Parathyroid adenoma (tissue), 2 donors: ENCODE data around the gene CORO7.
"Not testable (repeated sequence)": the region's sequence is repeated elsewhere in the genome, so short reads cannot be mapped to it uniquely, and the experiment has no call there.

ENCODE experiments used
- H2AFZ ChIP-seq: fragments of 300-600 bp; sonication (generic); one replicate; pipeline ENCODE4 v1.7.0; 2017; ENCODE audit warnings: antibody characterized with exemption, mild to moderate bottlenecking
- H3K27ac ChIP-seq: fragments of 300-600 bp; sonication (generic); one replicate; pipeline ENCODE4 v1.7.0; 2017
- H3K27me3 ChIP-seq: fragments of 300-600 bp; sonication (generic); one replicate; pipeline ENCODE4 v1.7.0; 2017; ENCODE audit warnings: low read length; ENCODE audit not compliant: control insufficient read depth, insufficient read depth
- H3K36me3 ChIP-seq: fragments of 300-600 bp; sonication (generic); one replicate; pipeline ENCODE4 v1.7.0; 2017; ENCODE audit warnings: low read length; ENCODE audit not compliant: control insufficient read depth, insufficient read depth
- H3K4me1 ChIP-seq: fragments of 300-600 bp; sonication (generic); one replicate; pipeline ENCODE4 v1.7.0; 2017; ENCODE audit warnings: control low read depth
- H3K4me2 ChIP-seq: fragments of 300-600 bp; sonication (generic); one replicate; pipeline ENCODE4 v1.7.0; 2017; ENCODE audit warnings: low read length
- H3K4me3 ChIP-seq: fragments of 300-600 bp; sonication (generic); one replicate; pipeline ENCODE4 v1.7.0; 2017; ENCODE audit warnings: low read depth, low read length
- H3K79me2 ChIP-seq: fragments of 300-600 bp; sonication (generic); one replicate; pipeline ENCODE4 v1.7.0; 2017; ENCODE audit warnings: control low read depth
- H3K9ac ChIP-seq: fragments of 300-600 bp; sonication (generic); one replicate; pipeline ENCODE4 v1.7.0; 2017; ENCODE audit warnings: mild to moderate bottlenecking
- H3K9me3 ChIP-seq: fragments of 300-600 bp; sonication (generic); one replicate; pipeline ENCODE4 v1.7.0; 2017; ENCODE audit warnings: low read length; ENCODE audit not compliant: control insufficient read depth
- TF ChIP-seq, protein P1 (sequence below): fragments of 300-600 bp; sonication (generic); IDR thresholded peaks from one replicate; pipeline ENCODE4 v1.7.0; 2017; ENCODE audit warnings: antibody characterized with exemption, mild to moderate bottlenecking
- donor health status: primary hyperparathyroidism.

The CORO7 gene

DNA sequence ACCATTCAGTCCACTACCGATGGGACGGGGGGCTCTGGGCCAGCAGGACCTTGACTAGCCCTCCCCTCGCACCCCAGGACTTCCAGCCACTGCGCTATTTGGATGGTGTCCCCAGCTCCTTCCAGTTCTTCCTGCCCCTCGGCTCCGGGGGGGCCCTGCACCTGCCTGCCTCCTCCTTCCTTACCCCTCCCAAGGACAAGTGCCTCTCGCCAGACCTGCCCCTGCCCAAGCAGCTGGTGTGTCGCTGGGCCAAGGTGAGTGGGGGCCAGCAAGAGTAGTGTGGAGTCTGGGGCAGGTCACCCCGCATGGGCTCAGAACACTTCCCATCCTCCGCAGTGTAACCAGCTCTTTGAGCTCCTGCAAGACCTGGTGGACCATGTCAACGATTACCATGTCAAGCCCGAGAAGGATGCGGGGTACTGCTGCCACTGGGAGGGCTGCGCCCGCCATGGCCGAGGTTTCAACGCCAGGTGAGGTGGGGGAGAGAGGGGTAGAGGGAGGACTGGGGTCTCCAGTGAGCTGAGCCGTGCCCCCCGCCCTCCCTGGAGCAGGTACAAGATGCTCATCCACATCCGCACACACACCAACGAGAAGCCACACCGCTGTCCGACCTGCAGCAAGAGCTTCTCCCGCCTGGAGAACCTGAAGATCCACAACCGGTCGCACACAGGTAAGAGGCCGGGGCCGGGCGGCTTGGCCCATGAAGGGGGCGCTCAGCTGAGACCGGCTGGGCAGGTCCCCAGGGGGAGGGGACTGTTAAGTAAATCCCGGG, 81.5 kb downstream of the CORO7 start:
- peaks cover 24% of the 10 kb centered on the region for H3K79me2 ChIP-seq
- no peak overlapping the region for H2AFZ ChIP-seq
- TF ChIP-seq, protein P1, sequence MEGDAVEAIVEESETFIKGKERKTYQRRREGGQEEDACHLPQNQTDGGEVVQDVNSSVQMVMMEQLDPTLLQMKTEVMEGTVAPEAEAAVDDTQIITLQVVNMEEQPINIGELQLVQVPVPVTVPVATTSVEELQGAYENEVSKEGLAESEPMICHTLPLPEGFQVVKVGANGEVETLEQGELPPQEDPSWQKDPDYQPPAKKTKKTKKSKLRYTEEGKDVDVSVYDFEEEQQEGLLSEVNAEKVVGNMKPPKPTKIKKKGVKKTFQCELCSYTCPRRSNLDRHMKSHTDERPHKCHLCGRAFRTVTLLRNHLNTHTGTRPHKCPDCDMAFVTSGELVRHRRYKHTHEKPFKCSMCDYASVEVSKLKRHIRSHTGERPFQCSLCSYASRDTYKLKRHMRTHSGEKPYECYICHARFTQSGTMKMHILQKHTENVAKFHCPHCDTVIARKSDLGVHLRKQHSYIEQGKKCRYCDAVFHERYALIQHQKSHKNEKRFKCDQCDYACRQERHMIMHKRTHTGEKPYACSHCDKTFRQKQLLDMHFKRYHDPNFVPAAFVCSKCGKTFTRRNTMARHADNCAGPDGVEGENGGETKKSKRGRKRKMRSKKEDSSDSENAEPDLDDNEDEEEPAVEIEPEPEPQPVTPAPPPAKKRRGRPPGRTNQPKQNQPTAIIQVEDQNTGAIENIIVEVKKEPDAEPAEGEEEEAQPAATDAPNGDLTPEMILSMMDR = no peak
- no peak overlapping the region for H3K9ac ChIP-seq
- no peaks in the 10 kb centered on the region for H3K36me3 ChIP-seq
- H3K4me2 ChIP-seq = no peak overlapping the region
- H3K9me3 ChIP-seq = no peaks in the 10 kb centered on the region
- no peaks in the 10 kb centered on the region for H3K27me3 ChIP-seq
- H3K27ac ChIP-seq = no peak overlapping the region
- H3K4me3 ChIP-seq = no peak overlapping the region
- H3K4me1 ChIP-seq = no peaks in the 10 kb centered on the region

DNA sequence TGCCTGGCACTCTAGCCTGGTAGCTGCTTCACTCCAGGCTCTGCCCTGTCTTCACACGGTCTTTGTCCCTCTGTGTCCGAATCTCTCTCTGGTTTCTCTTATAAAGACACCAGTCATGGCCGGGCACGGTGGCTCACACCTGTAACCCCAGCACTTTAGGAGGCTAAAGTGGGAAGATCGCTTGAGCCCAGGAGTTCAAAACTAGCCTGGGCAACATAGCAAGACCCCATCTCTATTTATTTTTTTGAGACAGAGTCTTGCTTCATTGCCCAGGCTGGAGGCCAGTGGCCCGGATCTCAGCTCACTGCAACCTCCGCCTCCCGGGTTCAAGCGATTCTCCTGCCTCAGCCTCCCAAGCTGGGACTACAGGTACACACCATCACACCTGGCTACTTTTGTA, 82.7 kb downstream of the CORO7 start:
- H3K4me2 ChIP-seq, H3K4me1 ChIP-seq, H3K9me3 ChIP-seq, H3K4me3 ChIP-seq, H3K27ac ChIP-seq, H3K27me3 ChIP-seq, H3K9ac ChIP-seq, H2AFZ ChIP-seq, H3K36me3 ChIP-seq: not testable (repeated sequence)
- H3K79me2 ChIP-seq = peaks cover 31% of the 10 kb centered on the region

DNA sequence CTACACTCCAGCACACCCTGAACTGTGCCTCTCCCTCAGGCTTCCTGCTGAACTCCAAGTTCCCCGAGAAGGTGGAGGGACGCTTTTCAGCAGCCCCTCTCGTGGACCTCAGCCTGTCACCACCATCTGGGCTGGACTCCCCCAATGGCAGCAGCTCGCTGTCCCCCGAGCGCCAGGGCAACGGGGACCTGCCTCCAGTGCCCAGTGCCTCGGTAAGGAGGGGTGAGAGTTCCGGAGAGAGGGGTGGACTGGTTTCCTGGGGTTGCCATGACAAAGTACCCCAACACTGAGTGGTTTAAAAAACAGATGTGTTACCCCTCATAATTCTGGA, 83.1 kb downstream of the CORO7 start:
- TF ChIP-seq, protein P1 = no peak
- Histone ChIP-seq H2AFZ (no peak overlapping the region), H3K4me3 (no peak overlapping the region), H3K79me2 (peaks cover 31% of the 10 kb centered on the region), H3K4me1 (peaks cover 14% of the 10 kb centered on the region), H3K9me3 (no peaks in the 10 kb centered on the region), H3K27ac (no peak overlapping the region), H3K9ac (no peak overlapping the region), H3K36me3 (no peaks in the 10 kb centered on the region), H3K4me2 (no peak overlapping the region), H3K27me3 (no peaks in the 10 kb centered on the region)

DNA sequence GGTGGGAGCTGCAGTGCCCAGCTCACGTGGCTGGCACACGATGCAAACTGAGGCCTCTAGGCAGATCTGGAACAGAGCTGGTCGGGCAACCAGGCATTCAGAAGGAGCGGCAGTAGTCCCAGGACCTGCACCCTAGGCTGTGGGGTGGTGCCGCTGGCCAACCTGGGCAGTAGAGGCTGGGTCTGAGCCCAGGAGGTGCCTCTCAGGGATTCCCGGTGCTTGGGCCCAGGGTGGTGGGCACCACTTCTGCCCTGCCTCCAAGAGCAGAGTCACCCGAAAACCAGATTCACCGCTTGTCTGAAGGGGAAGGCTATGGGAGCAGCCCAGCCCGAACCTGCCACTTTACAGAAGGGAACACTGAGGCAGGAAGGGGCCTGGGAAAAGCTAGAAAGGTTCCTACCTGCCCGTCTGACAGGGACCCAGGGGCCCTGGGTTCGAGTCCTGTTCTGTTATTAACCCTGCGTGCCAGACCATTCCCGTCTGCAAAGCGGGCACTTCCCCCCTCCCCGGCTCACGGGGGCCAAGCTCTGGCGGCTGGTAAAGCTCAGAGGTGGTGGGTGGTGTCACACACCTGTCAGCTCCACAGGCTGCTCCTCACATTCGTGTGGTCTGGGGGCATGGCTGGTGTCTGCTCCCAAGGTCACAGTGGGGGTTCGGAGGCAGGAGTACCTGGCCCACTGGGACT, 83.6 kb downstream of the CORO7 start:
- Histone ChIP-seq H3K36me3 (no peaks in the 10 kb centered on the region), H3K4me2 (no peak overlapping the region), H3K27ac (no peak overlapping the region), H2AFZ (no peak overlapping the region), H3K9ac (no peak overlapping the region), H3K4me3 (no peak overlapping the region), H3K9me3 (no peaks in the 10 kb centered on the region), H3K27me3 (no peaks in the 10 kb centered on the region), H3K79me2 (peaks cover 31% of the 10 kb centered on the region), H3K4me1 (peaks cover 19% of the 10 kb centered on the region)
- TF ChIP-seq, protein P1 = no peak

DNA sequence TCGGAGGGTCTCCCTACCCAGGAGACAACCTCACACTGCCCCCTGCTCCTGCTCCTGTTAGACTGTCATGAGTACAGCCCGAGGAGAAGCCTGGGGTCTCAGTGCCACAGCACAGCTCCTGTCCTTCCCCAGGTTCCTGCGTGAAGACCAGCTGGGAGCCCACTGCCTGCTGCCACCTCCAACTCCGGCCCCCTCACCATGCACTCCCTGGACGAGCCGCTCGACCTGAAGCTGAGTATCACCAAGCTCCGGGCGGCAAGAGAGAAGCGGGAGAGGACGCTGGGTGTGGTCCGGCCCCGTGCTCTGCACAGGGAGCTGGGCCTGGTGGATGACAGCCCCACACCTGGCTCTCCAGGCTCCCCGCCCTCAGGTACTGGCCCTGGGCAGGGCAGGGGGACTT, 84.3 kb downstream of the CORO7 start:
- H3K4me3 ChIP-seq = no peak overlapping the region
- H3K9ac ChIP-seq = no peak overlapping the region
- no peaks in the 10 kb centered on the region for H3K36me3 ChIP-seq
- H3K27ac ChIP-seq = no peak overlapping the region
- no peak overlapping the region for H2AFZ ChIP-seq
- H3K9me3 ChIP-seq = no peaks in the 10 kb centered on the region
- H3K27me3 ChIP-seq = no peaks in the 10 kb centered on the region
- H3K4me2 ChIP-seq = no peak overlapping the region
- peaks cover 22% of the 10 kb centered on the region for H3K4me1 ChIP-seq
- H3K79me2 ChIP-seq = peaks cover 33% of the 10 kb centered on the region
- TF ChIP-seq, protein P1 = no peak
